CMK (cell line): ENCODE measurements around the gene TCTN1.

Experiments
- DNase-seq: peaks from one replicate; pipeline ENCODE4 v3.0.0-alpha.2; 2010; ENCODE audit warnings: low read depth

Gene TCTN1

DNA sequence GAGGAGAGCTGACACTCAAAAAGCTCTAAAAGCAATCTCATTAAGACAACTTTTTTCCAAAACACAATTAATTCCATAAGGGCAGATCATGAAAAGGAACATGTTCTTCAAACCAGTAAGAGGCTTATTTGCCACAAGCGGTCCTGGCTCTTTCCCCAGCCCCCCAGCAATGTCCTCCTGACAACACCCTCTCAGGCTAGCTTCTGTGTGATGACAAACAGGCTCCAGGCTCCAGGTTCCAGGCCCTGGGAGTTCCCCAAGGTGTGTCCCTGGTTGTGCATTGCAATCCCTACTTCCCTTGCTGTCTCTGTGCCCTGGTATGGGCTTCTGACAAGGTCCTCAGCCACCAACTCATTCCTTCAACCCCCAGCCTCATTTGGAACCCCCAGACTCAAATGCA, 66.1 kb downstream of the TCTN1 start:
- DNase-seq: no peak

DNA sequence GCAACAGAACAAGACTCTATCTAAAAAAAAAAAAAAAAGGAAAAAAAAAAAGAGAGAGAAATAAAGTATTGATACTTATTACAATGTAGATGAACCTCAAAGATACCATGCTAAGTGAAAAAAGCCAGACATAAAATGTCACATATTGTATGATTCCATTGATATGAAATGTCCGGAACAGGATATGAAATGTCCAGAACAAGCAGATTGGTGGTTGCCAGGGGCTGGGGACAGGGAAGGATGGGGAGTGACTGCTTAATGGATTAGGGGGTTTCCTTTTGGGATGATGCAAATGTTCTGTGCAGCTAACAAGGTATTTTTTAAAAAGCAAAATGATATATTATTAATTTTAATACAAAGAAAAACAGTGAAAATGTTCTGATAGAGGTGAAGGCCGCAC, 70.0 kb downstream of the TCTN1 start:
- no peak for DNase-seq

DNA sequence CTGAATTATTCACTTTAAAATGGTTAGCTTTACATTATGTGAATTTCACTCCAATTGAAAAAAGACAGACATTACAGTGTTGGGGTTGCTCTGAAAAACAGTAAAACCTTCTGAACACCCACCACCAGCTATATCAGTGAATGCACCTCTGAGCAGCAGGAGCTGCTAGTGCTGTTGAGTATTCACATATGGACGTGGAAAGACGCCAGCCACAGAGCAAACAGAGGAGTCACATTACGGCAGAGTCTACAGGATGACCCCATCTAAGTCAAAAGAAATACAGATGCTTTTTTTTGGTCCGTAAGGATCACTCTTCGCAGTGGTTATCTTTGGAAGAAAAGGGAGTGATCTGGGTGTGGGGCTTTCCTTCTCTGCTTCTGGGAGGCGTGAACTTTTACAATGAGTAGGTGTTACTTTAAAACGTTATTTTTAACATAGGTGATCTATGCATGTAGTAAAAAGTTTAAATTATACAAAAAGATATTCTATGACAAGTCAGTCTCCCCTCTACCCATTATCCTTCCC, 70.4 kb downstream of the TCTN1 start:
- DNase-seq: no peak

DNA sequence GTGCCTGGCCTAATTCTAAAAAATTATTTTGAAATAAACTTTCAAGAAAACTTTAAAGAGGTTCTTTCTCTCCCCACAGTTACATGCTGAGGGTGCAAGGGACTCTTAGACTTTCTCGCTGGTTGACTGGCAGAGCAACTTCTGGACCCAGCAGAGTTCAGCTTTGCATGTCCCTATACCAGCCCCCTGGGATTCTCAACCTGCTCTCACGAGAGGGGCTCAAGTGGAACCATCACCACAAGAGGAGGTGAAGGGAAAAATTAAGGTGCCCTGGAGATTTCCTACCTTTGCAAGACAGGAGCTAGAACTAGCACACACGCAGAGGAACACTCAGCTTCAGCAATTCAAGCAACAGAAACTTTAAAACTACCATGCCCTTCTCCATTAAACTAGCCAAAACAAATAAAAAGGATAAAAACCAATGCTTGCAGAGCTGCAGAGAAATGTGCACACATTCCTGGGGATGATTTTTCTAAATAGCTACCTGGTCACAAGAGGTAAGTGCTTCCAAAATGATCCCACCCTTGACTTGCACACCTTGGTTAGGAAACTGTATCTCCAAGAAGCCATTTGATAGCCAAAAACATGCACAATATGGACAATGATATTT, 72.5 kb downstream of the TCTN1 start:
- DNase-seq: no peak

DNA sequence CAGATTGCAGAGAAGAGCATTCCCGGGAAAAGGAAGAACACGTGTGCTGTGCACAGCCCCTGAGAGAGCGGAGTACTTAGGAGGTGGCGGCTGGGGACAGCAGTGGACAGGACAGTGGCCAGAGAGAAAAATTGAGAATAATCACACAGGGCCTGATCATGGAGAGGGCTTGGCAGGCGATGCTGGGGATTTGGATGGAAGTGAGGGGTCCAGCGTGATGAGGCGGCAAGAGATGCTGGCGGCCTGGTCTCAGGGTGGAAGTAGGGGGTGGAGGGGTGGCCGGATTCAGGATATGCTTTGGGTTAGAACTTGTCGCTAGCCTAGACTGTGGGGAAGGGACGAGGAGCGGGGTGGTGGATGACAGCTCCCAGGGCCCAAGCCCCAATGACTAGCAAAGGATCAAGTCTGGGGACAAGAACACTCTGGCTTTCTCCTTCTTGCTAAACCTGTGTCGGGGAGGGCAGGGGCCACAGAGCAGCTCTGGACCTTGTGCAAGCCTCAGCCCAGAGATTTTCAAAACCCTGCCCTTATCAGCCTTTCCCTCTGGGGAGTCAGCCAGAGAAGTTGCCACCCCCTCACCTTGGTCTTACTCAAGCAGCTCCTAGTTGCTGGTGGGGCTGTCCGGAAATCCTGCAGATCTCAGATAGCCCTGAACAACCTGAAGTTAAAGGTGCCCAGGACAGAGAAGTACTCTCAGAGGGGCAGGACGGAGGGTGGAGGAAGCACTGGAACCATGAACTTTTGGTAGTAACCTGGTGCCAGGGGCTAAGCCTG, 73.7 kb downstream of the TCTN1 start:
- no peak for DNase-seq

DNA sequence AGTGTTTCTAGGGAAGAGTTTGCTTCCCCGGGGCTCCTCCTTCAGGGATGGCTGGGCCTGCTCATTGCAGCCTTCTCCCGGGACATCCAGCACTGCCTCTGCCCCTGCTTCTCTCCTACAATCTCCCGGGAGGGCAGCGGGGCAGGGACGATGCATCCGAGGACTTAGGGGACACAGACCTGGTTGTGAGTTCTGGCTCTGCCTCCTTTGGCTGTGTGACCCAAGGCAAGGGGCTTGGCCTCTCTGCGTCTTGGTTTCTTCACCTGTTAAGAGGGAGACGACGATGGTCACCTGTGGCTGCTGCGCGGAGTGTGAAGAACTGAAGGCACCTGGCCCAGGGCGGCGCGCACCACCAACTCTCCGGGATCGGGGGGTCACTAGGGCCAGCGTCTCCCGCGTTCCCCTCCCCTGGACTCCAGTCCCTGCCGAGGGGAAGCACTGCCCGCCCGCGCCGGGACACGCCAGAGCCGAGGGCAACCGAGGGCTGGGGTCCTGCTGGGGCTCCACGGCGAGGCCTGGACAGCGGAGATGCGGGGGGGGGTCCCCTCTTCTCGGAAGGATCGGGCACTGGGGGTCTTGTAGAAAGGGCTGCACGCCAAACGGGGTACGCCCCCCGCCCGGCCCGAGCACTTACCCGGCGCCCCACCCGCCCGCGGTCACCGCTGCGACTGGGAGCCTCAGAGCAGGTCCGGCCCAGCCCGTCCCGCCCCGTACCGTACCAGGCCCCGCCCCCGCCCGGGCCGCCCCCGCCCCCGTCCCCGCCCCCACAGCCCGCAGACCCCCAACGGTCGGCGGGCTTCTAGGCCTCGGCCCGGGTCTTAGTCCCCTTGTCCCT, 74.7 kb downstream of the TCTN1 start, which contains the start of gene HVCN1:
Gene HVCN1 (minus strand): TSS at position 670 of the 835 bp plus-strand sequence. CDS start 5,870 bp downstream, outside the sequence.
- no peak for DNase-seq

DNA sequence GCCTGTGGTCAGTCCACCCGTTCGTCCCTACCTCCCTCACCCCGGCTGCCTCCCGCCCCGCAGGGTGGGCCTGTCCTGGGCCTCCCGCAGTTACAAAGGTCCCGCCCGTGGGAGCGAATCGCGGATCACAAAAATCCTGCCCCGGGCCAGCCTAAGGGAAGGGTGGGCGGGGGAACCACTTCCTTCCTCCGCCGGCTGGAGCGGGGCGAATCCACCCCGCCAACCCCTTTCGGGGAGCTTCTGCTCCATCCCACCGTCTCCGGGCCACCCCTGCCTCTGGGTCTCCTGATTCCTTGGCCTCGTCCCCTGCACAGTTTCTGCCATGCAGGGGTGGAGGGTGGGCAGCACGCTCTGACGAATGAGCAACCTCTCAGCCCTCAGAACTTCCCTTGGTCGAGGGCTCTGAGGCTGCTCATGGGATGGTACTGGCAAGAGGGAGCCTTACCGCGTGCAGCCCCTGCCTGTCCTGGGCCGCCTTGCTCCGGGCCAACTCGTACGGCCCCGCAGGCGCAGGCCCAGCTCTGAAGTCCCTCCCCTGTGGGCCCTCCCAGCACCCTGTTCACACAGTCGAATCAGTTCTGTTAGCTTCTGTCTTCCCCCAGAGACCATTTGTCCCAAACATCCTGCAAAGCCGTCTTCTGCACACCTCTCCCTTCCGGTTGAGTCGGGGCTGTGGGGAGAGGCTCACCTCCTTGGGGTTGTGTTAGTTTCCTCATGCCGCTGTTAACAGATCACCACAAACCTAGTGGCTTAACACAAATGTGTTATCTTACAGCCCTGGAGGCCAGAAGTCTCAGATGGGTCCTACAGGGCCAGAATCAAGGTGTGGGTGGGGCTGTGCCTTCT, 75.6 kb downstream of the TCTN1 start:
- DNase-seq: no peak

DNA sequence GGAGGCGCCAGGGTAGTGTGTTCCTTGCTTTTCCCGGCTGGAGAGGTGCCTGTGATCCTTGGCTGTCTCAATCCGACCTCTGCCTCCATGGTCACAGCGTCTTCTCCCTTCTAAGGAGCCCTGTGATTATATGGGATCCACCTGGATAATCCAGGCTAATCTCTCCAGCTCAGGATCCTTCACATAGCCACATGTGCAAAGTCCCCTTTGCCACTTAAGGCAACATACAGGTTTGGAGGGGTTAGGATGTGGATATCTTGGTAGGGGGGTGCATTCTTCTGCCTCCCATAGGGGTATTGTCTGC, 76.2 kb downstream of the TCTN1 start:
- no peak for DNase-seq

DNA sequence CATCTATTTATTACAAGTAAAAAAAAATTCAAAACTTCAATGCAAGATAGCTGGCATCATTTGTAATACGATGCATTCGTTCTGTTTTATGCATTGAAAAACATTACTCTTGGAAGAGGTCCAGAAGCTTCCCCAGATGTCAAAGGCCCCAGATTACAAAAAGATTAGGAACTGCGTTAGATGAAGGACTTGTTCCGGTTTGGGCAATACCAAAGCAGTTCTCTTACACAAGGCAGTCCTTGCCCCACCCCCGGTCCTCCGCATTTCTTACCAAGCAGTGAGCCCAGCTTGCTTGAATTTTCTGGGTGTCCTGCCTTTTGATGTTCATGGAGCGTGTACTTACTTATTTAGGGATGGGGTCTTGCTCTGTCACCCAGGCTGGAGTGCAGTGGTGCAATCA, 79.8 kb downstream of the TCTN1 start:
- no peak for DNase-seq

DNA sequence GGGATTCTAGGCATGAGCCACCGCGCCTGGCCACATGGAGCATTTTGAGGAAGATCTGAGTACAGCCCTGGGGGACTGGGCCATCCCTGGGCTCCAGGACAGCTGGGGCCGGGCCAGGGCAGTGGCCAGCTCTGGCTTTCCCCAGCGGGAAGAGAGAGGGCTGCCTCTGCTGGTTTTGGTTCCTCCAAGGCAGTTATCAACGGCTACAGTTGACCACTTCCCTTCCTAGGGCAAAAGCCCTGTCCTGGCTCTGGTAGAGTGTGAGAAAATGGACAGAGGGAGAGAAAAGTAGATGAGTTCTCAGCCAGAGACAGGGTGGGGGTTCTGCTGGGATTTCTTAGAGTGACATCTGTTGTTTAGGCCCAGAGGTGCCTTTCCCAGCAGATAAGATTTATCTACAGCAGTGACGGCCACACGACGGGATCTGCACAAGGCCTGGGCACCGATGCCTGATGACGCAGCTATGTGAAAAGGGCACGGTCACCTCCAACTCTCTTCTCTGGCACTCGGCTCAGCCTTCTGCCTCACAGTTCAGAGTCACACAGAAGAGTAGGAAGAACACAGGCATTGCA, 80.5 kb downstream of the TCTN1 start:
- DNase-seq: no peak

DNA sequence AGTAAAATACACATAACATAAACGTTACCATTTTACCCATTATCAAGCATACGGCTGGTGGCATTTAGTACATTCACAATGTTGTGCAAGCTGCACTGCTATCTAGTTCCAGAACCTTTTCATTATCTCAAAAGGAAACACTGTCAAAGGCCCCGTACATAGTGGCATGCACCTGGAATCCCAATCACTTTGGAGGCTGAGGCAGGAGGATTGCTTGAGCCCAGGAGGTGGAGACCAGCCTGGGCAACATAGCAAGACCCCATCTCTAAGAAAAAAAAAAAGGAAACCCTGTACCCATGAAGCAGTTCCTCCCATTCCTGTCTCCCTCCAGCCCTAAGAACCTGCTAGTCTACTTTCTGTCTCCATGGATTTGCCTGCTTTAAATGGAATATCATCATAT, 82.4 kb downstream of the TCTN1 start:
- DNase-seq: no peak

DNA sequence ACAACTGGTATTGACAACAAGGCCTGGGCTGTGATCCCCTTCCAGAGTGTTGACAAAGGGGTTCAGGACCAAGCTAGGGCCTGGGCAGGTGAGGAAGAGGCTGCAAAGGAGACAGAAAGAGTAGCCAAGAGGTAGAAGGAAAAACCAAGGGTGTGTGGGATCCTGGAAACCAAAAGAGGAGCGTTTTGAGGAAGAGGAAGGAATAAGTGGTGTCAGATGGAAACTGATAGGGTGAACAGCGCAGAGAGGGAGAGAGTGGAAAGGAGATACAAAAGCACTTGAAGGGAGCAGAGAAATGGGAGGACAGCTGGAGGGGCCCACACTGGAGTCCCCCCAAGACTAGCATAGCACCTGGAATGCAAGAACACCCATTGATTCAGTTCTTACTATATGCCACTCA, 83.3 kb downstream of the TCTN1 start:
- no peak for DNase-seq

DNA sequence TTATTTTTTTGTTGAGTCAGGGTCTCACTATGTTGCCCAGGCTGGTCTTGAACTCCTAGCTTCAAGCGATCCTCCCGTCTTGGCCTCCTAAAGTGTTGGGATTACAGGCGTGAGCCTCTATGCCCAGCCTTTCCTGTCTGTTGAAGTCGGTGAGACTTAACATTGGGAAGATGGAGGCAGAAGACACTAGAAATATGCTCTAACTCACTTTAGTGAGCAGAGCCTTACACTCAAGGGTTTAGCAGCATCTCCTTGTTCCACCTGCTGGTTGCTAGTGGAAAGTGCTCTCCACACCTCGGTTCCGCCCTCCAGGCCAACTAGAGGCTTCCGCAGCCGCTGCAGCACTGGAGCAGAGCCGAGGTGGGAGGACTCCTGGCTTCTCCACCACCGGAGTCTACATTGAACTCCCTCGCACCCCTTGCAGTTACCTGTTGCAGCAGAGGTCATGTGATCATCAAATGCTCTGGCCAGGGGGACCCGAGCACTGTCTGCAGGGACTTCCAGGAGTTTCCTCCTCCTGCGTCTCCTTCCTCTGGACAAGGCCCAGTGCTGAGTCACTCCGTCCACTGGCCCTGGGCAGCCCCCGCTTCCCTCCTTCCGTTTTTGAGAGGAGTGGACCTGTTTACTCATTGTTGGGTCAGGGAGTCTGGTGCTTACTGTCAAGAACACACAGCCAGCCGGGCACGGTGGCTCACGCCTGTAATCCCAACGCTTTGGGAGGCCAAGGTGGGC, 84.4 kb downstream of the TCTN1 start:
- no peak for DNase-seq
